CD8-positive, alpha-beta memory T cell (primary cell): ENCODE results near the gene CLEC2L. TPM values are rescaled to one million over a fixed set of nuclear protein-coding genes. Genes with fewer than 3 reads are reported as not detected.
A peak's percentile ranks its signal among the peaks of the same experiment; 100 is the strongest.

Source experiments
- CTCF ChIA-PET: fragments of 350-600 bp; sonication (Branson Sonifier 250); formaldehyde crosslinking; loops from one replicate; lab custom pipeline; 2021; ENCODE audit warnings: antibody characterized with exemption; lab: Charles Lee
- POLR2A ChIA-PET: fragments of 350-600 bp; sonication (Branson Sonifier 250); formaldehyde crosslinking; loops from one replicate; lab custom pipeline; 2021; ENCODE audit warnings: antibody characterized with exemption; lab: Charles Lee
- DNase-seq, 5 donors: peaks; one replicate each; pipeline versions ENCODE4 v3.0.0 to v3.0.0-alpha.2; 2020 to 2022; ENCODE audit warnings: mixed read lengths in 1 of 5
- H3K27ac ChIP-seq: one replicate; pipeline ENCODE4 v1.7.0; 2013; ENCODE audit warnings: low read depth, mild to moderate bottlenecking, low read length, moderate library complexity
- H3K27me3 ChIP-seq: 2 replicates; pipeline ENCODE4 v1.7.0; 2013; ENCODE audit warnings: low read length, mild to moderate bottlenecking; ENCODE audit not compliant: insufficient read depth, poor library complexity, severe bottlenecking
- H3K36me3 ChIP-seq: 2 replicates; pipeline ENCODE4 v1.7.0; 2013; ENCODE audit warnings: mild to moderate bottlenecking, low read length, moderate library complexity; ENCODE audit not compliant: insufficient read depth
- H3K4me1 ChIP-seq: 2 replicates; pipeline ENCODE4 v1.7.0; 2013; ENCODE audit warnings: mild to moderate bottlenecking, low read length, moderate library complexity; ENCODE audit not compliant: insufficient read depth
- H3K4me3 ChIP-seq: 2 replicates; pipeline ENCODE4 v1.7.0; 2013; ENCODE audit warnings: mild to moderate bottlenecking, low read length
- H3K9me3 ChIP-seq: 2 replicates; pipeline ENCODE4 v1.7.0; 2013; ENCODE audit warnings: mild to moderate bottlenecking, low read length
- H3K27ac Mint-ChIP-seq, 8 donors: one replicate each; pipeline ENCODE4 v1.8.0; 2020 to 2021; ENCODE audit warnings: mixed read lengths in 8 of 8, mild to moderate bottlenecking in 6 of 8, inconsistent platforms in 3 of 8, moderate library complexity in 3 of 8
- H3K27me3 Mint-ChIP-seq, 2 donors: one replicate each; pipeline ENCODE4 v1.8.0; 2020 to 2021; ENCODE audit warnings: mixed read lengths in 2 of 2, mild to moderate bottlenecking in 1 of 2, moderate library complexity in 1 of 2
- H3K36me3 Mint-ChIP-seq, 3 donors: one replicate each; pipeline ENCODE4 v1.8.0; 2020 to 2021; ENCODE audit warnings: mixed read lengths in 3 of 3, inconsistent platforms in 1 of 3, mild to moderate bottlenecking in 1 of 3
- H3K4me1 Mint-ChIP-seq, 3 donors: one replicate each; pipeline ENCODE4 v1.8.0; 2020 to 2021; ENCODE audit warnings: mixed read lengths in 3 of 3, inconsistent platforms in 1 of 3, mild to moderate bottlenecking in 1 of 3
- H3K4me3 Mint-ChIP-seq, 7 donors: one replicate each; pipeline ENCODE4 v1.8.0; 2020 to 2021; ENCODE audit warnings: mixed read lengths in 7 of 7, mild to moderate bottlenecking in 6 of 7, moderate library complexity in 4 of 7, inconsistent platforms in 2 of 7
- H3K9me3 Mint-ChIP-seq, 5 donors: one replicate each; pipeline ENCODE4 v1.8.0; 2020 to 2022; ENCODE audit warnings: mixed read lengths in 5 of 5, mild to moderate bottlenecking in 3 of 5, moderate library complexity in 2 of 5, inconsistent platforms in 1 of 5
- polyA plus RNA-seq: library from polyadenylated mRNA; unstranded; fragments of 300-500 nt; fragmentation: Illumina TruSeq; gene quantifications from one replicate; pipeline ENCODE4 v1.2.3, GENCODE V29; 2021
- total RNA-seq, 2 experiments: library from RNA; stranded (reverse); gene quantifications; one replicate each; pipeline ENCODE4 v1.2.3, GENCODE V29; 2021

Gene CLEC2L
- total and polyA plus RNA-seq, 3 experiments from 2014 or later = not detected

DNA sequence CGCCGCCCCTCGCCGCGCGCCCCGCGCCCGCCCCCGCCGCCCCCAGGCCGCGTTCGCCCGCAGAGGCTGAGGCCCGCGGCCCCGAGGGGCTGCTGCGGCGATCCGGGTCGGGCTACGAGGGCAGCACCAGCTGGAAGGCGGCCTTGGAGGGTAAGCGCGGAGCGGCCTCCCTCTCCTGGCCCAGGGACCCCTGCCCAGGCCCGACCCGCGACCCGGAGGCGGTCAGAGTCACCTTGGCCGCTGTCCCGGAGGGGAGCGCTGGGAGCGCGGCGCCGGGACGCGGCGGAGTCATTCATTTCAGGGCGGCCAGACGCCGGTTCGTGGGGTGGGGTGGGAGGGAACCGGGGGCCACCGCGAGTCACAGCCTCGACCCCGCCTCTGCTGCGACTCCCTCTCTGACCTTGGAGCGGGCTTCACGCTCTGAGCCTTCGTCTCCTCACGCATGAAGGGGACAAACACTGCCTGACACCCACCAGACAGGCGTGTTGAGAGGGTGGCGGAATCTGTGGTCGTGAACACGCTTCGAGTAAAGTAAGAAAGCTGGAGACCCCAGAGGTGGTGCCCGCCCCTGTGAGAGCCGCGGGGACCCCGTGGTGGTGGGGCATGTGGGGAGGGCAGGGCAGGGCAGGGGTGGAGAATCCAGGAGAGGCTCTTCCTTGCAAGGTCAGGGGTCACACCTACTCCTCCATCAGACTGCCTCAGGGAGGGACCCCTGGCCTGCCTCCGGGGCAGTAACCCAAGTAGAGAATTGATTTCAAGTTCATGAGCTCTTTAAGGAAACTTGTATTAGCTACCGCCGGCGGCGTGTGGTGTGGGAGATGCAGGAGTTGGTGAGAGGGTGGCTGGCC lies 707 bp downstream of the CLEC2L start:
- ChIA-PET POLR2A (no interaction called here), CTCF (no interaction called here)
- DNase-seq = no peak
- Histone ChIP-seq H3K9me3 (no peaks in the 10 kb centered on the region), H3K36me3 (no peaks in the 10 kb centered on the region), H3K27me3 (peaks cover 9% of the 10 kb centered on the region), H3K27ac (no peak overlapping the region), H3K4me1 (no peaks in the 10 kb centered on the region), H3K4me3 (no peak overlapping the region)
- H3K27ac Mint-ChIP-seq = no peak overlapping the region
- peaks cover 32 to 59% of the 10 kb centered on the region in 2 donors for H3K27me3 Mint-ChIP-seq
- H3K4me3 Mint-ChIP-seq = no peak overlapping the region
- H3K36me3 Mint-ChIP-seq = no peaks in the 10 kb centered on the region
- peaks cover 2 to 7% (median 6%) of the 10 kb centered on the region in 3 donors for H3K4me1 Mint-ChIP-seq
- H3K9me3 Mint-ChIP-seq = peaks cover 0 to 3% (median 0%) of the 10 kb centered on the region in 5 donors

DNA sequence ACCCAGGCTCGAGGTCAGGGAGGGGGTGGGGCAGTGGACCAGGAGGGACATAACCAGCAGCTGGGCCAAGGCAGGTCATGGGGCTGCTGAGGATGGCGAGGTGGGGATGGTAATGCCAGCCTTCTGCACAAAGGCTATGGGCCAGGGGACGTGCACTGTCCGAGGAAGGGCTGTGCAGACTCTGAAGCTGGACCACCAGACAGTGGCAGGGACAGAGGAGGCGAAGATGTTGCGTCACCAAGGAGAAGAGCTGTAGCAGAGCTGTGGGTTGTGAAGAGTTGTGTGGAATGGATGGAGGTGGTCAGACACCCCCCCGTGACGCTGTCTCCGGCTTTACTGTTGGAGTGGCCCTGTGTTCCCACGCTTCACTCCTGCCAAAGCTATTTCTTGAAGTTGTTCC lies 1.8 kb downstream of the CLEC2L start:
- no peak for DNase-seq
- Mint-ChIP-seq H3K9me3 (peaks cover 0 to 3% (median 0%) of the 10 kb centered on the region in 5 donors), H3K36me3 (no peaks in the 10 kb centered on the region), H3K4me3 (no peak overlapping the region), H3K4me1 (peaks cover 2 to 7% (median 6%) of the 10 kb centered on the region in 3 donors), H3K27ac (no peak overlapping the region), H3K27me3 (peaks cover 32 to 62% of the 10 kb centered on the region in 2 donors)
- Histone ChIP-seq H3K36me3 (no peaks in the 10 kb centered on the region), H3K4me3 (no peak overlapping the region), H3K27me3 (peaks cover 9% of the 10 kb centered on the region), H3K9me3 (no peaks in the 10 kb centered on the region), H3K27ac (no peak overlapping the region), H3K4me1 (no peaks in the 10 kb centered on the region)
- ChIA-PET CTCF (no interaction called here), POLR2A (no interaction called here)

DNA sequence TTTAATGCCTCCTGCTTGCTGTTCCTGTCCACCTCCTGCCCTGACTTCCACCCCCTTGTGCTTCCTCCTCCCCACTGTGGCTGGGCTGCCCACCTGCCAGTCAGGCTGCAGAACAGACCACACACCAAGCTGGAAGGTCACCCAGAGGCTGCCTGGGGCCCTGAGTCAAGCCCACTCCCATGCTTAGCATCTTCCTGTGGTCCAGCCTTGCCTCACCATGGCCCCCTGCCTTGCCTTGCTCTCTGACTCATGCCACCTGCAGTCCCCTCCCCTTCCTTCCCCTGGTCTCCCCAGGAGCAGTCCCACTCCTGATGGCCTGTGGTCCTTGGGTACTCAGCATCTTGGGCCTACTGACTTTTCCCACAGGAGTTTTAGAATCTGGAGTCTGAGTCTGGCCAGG lies 2.3 kb downstream of the CLEC2L start:
- Mint-ChIP-seq H3K9me3 (peaks cover 0 to 3% (median 0%) of the 10 kb centered on the region in 5 donors), H3K36me3 (no peaks in the 10 kb centered on the region), H3K4me1 (peaks cover 2 to 7% (median 6%) of the 10 kb centered on the region in 3 donors), H3K27me3 (peaks cover 32 to 63% of the 10 kb centered on the region in 2 donors), H3K27ac (no peak overlapping the region), H3K4me3 (no peak overlapping the region)
- H3K27me3 ChIP-seq = peaks cover 9% of the 10 kb centered on the region
- no peaks in the 10 kb centered on the region for H3K36me3 ChIP-seq
- H3K4me3 ChIP-seq = no peak overlapping the region
- ChIA-PET CTCF (no interaction called here), POLR2A (no interaction called here)
- H3K4me1 ChIP-seq = no peaks in the 10 kb centered on the region
- H3K27ac ChIP-seq = no peak overlapping the region
- no peaks in the 10 kb centered on the region for H3K9me3 ChIP-seq
- no peak for DNase-seq

DNA sequence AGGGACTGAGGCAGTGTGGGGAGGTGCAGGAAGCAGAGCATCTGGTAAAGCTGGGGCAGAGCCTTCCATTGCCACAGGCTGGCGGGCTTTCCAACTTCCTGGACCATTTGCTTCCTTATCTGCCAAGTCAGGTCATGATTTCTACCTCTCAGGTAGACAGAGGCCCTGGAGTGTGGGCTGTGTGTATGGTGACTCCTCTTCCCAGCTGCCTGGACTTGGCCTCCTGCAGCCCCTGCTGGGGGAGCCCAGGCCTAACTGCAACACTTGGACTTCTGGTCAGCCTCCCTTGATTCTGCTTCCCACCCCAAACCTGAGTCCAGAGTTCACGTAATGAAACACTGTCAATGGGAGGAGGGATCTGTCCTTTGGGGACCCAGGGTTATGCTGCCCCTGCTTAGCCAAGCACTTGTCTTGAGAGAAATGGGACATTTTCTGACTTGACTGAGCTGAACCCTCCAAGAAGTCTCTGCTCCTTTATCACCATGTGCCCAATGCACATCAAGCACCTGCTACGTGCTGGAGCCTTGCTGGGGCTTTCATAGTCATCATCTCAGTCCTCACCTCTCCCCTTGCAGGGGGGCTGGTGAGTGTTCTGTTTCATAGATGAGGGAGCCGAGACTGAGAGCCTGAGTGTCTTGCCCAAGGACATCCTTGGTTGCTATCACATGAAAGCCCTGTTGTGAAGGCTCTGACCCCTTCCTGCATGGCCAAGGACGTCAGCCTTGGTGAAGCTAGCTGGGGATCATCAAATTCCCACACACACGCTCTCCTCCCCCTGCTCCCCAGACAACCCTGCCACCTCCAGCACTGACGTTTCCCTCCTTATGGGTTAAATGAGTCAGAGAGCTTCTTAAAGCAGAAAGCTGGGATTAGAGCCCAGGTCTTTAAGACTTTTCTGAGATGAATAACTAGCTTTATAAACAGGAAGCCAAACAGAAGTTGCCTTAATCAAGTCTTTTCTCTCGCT lies 3.4 kb downstream of the CLEC2L start:
- Mint-ChIP-seq H3K36me3 (no peaks in the 10 kb centered on the region), H3K27ac (peak overlapping the region in 1 of 8 donors; percentile 62), H3K27me3 (peaks cover 29 to 60% of the 10 kb centered on the region in 2 donors), H3K4me1 (peaks cover 2 to 7% (median 6%) of the 10 kb centered on the region in 3 donors), H3K4me3 (peak overlapping the region in 1 of 7 donors; percentile 11), H3K9me3 (no peaks in the 10 kb centered on the region)
- Histone ChIP-seq H3K36me3 (no peaks in the 10 kb centered on the region), H3K4me1 (no peaks in the 10 kb centered on the region), H3K9me3 (no peaks in the 10 kb centered on the region), H3K27ac (no peak overlapping the region), H3K27me3 (peaks cover 9% of the 10 kb centered on the region), H3K4me3 (no peak overlapping the region)
- CTCF ChIA-PET = interaction anchor here (0.6 kb wide), 1 partner anchor 10 kb away, joined by 3 read pairs; no protein-coding TSS in a partner anchor
- POLR2A ChIA-PET = no interaction called here
- no peak for DNase-seq

DNA sequence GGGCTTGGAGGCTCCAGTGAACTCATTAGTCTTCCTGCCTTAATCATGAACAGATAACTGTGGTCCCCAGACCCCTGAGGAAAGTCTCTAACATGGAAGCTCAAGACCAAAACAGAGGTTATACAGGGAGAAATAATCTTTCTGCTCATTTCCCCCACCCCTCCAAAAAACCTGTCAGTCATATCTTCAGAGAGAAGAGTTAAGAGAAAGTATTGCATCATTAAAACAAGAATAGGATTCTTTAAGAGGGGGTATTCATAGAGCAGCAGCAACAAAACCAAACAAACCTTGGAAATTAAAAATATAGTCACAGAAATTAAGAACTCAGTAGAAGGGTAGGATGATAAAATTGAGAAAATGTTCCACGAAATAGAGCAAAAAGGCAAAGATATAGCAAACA lies 7.6 kb downstream of the CLEC2L start:
- ChIA-PET POLR2A (no interaction called here), CTCF (no interaction called here)
- no peak overlapping the region for H3K27ac ChIP-seq
- Mint-ChIP-seq H3K9me3 (no peaks in the 10 kb centered on the region), H3K4me1 (peaks cover 0 to 6% (median 4%) of the 10 kb centered on the region in 3 donors), H3K27ac (no peak overlapping the region), H3K36me3 (no peaks in the 10 kb centered on the region), H3K4me3 (no peak overlapping the region), H3K27me3 (peaks cover 19 to 36% of the 10 kb centered on the region in 2 donors)
- H3K4me1 ChIP-seq = no peaks in the 10 kb centered on the region
- H3K4me3 ChIP-seq = no peak overlapping the region
- DNase-seq = no peak
- H3K9me3 ChIP-seq = no peaks in the 10 kb centered on the region
- no peaks in the 10 kb centered on the region for H3K36me3 ChIP-seq
- peaks cover 3% of the 10 kb centered on the region for H3K27me3 ChIP-seq

DNA sequence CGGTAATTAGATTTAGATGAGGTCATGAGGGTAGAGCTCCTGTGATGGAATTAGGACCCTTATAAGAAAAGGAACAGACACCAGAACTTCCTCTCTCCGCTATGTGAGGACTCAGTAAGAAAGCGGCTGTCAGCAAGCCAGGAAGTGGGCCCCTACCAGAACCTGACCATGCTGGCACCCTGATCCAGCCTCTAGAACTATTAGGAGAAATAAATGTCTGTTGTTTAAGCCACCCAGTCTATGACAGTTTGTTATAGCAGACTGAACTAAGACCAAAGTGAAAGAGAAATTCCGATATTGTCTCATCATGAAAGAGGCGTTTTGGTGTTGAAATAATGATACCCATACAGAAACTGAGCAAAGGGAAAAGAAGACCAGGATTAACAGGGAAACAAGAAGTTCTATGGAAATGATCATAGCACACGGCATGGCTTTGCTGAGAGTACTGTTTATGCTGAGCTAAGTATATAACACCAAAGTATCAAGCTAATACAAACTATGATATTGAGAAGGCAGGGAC lies 9.2 kb downstream of the CLEC2L start:
- ChIA-PET POLR2A (no interaction called here), CTCF (no interaction called here)
- no peak for DNase-seq
- Histone ChIP-seq H3K27ac (no peak overlapping the region), H3K4me3 (no peak overlapping the region), H3K4me1 (no peaks in the 10 kb centered on the region), H3K36me3 (no peaks in the 10 kb centered on the region), H3K9me3 (no peaks in the 10 kb centered on the region), H3K27me3 (peaks cover 3% of the 10 kb centered on the region)
- Mint-ChIP-seq H3K4me1 (peaks cover 0 to under 1% (median 0%) of the 10 kb centered on the region in 3 donors), H3K4me3 (no peak overlapping the region), H3K9me3 (no peaks in the 10 kb centered on the region), H3K27ac (no peak overlapping the region), H3K27me3 (peaks cover 16 to 34% of the 10 kb centered on the region in 2 donors), H3K36me3 (no peaks in the 10 kb centered on the region)

DNA sequence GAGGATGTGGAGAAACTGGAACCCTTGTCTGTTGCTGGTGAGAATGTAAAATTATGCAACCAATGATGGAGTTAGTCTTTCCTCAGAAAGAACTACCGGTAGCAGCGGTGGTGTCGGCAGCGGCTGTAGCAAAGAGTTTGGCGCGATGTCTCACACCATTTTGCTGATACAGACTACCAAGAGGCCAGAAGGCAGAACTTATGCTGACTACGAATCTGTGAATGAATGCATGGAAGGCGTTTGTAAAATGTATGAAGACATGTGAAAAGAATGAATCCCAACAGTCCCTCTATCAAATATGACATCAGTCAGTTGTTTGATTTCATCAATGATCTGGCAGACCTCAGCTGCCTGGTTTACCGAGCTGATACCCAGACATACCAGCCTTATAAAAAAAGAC lies 10.6 kb downstream of the CLEC2L start:
- H3K4me1 Mint-ChIP-seq = no peaks in the 10 kb centered on the region
- H3K36me3 Mint-ChIP-seq = no peaks in the 10 kb centered on the region
- no peaks in the 10 kb centered on the region for H3K9me3 ChIP-seq

More for the DNA sequence above, 10.6 kb downstream of the CLEC2L start:
- H3K27ac Mint-ChIP-seq = peak overlapping the region in 1 of 8 donors; percentile 55
- H3K27me3 ChIP-seq = no peaks in the 10 kb centered on the region
- H3K4me3 Mint-ChIP-seq = no peak overlapping the region
- no peak overlapping the region for H3K27ac ChIP-seq
- ChIA-PET POLR2A (no interaction called here), CTCF (no interaction called here)
- no peaks in the 10 kb centered on the region for H3K4me1 ChIP-seq
- peaks cover 14 to 22% of the 10 kb centered on the region in 2 donors for H3K27me3 Mint-ChIP-seq
- H3K9me3 Mint-ChIP-seq = no peaks in the 10 kb centered on the region
- H3K36me3 ChIP-seq = no peaks in the 10 kb centered on the region
- H3K4me3 ChIP-seq = no peak overlapping the region
- no peak for DNase-seq
